ENCODE measurements around the gene FASN. TPM values are rescaled to one million over a fixed set of nuclear protein-coding genes. Genes with fewer than 3 reads are reported as not detected.

FASN gene
- total and polyA plus RNA-seq, 2 of the 13 experiments (the other 11 are each of a cell fraction or from before 2014, with no cell fraction given) = 51.7 to 101 TPM

- peak; percentile 29; the same call in 1 of the 2 replicates for TF ChIP-seq MNT (IDR thresholded peaks at IDR 0.05)
- peak; percentile 90 for TF ChIP-seq SKI (IDR thresholded peaks at IDR 0.05; ENCODE audit: partially characterized antibody)
- no peak for TF ChIP-seq ZNF282 (IDR thresholded peaks at IDR 0.05; ENCODE audit: partially characterized antibody)
- TF ChIP-seq CREB1 (IDR thresholded peaks at IDR 0.05) = peak; percentile 65; the same call in 1 of the 2 replicates
- no peak for TF ChIP-seq CREB1 (CRISPR knock-in tag; IDR thresholded peaks at IDR 0.05)
- TF ChIP-seq ZNF562 (CRISPR knock-in tag; IDR thresholded peaks at IDR 0.05; ENCODE audit: borderline replicate concordance) = peak; percentile 95; the same call in 1 of the 2 replicates
- no peak for TF ChIP-seq SOX6 (IDR thresholded peaks at IDR 0.05)
- 0 out of 2 replicates have a peak, but pooled peaks have one; percentile 43 for TF ChIP-seq SOX6 (CRISPR knock-in tag; IDR thresholded peaks at IDR 0.05)
- no peak for TF ChIP-seq HOMEZ (CRISPR knock-in tag; IDR thresholded peaks at IDR 0.05; ENCODE audit: low read depth)
- TF ChIP-seq SPEN (CRISPR knock-in tag; IDR thresholded peaks at IDR 0.05; ENCODE audit: low read depth) = peak; percentile 64
- TF ChIP-seq, protein P1, sequence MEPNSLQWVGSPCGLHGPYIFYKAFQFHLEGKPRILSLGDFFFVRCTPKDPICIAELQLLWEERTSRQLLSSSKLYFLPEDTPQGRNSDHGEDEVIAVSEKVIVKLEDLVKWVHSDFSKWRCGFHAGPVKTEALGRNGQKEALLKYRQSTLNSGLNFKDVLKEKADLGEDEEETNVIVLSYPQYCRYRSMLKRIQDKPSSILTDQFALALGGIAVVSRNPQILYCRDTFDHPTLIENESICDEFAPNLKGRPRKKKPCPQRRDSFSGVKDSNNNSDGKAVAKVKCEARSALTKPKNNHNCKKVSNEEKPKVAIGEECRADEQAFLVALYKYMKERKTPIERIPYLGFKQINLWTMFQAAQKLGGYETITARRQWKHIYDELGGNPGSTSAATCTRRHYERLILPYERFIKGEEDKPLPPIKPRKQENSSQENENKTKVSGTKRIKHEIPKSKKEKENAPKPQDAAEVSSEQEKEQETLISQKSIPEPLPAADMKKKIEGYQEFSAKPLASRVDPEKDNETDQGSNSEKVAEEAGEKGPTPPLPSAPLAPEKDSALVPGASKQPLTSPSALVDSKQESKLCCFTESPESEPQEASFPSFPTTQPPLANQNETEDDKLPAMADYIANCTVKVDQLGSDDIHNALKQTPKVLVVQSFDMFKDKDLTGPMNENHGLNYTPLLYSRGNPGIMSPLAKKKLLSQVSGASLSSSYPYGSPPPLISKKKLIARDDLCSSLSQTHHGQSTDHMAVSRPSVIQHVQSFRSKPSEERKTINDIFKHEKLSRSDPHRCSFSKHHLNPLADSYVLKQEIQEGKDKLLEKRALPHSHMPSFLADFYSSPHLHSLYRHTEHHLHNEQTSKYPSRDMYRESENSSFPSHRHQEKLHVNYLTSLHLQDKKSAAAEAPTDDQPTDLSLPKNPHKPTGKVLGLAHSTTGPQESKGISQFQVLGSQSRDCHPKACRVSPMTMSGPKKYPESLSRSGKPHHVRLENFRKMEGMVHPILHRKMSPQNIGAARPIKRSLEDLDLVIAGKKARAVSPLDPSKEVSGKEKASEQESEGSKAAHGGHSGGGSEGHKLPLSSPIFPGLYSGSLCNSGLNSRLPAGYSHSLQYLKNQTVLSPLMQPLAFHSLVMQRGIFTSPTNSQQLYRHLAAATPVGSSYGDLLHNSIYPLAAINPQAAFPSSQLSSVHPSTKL (CRISPR knock-in tag; IDR thresholded peaks at IDR 0.05) = 0 out of 2 replicates have a peak, but pooled peaks have one; percentile 5
- peak; percentile 69; the same call in 1 of the 2 replicates for TF ChIP-seq ZNF788 (CRISPR knock-in tag; IDR thresholded peaks at IDR 0.05; ENCODE audit: borderline replicate concordance)
- no peak; the same call in 1 of the 2 replicates for TF ChIP-seq ZNF569 (CRISPR knock-in tag; IDR thresholded peaks at IDR 0.05; ENCODE audit: borderline replicate concordance)
- TF ChIP-seq MXD4 (CRISPR knock-in tag; IDR thresholded peaks at IDR 0.05) = peak; percentile 52
- TF ChIP-seq ZNF230 (CRISPR knock-in tag; IDR thresholded peaks at IDR 0.05) = no peak
- TF ChIP-seq NR2F1 (CRISPR knock-in tag; IDR thresholded peaks at IDR 0.05) = no peak
- TF ChIP-seq POLR2A (IDR thresholded peaks at IDR 0.05; ENCODE audit: insufficient read depth in 1 of 2, low read depth in 2 of 2, low read length in 2 of 2) = peak in 1 of 2 experiments; percentile 96; a peak in 2 of 4 replicates
- peak; percentile 29; the same call in 1 of the 2 replicates for TF ChIP-seq STAG1 (CRISPR knock-in tag; IDR thresholded peaks at IDR 0.05)
- no peak for TF ChIP-seq FOXJ3 (CRISPR knock-in tag; IDR thresholded peaks at IDR 0.05; ENCODE audit: borderline replicate concordance)
- peak; percentile 97 for TF ChIP-seq ZNF674 (CRISPR knock-in tag; IDR thresholded peaks at IDR 0.05; ENCODE audit: low read depth)
- TF ChIP-seq, protein P2, sequence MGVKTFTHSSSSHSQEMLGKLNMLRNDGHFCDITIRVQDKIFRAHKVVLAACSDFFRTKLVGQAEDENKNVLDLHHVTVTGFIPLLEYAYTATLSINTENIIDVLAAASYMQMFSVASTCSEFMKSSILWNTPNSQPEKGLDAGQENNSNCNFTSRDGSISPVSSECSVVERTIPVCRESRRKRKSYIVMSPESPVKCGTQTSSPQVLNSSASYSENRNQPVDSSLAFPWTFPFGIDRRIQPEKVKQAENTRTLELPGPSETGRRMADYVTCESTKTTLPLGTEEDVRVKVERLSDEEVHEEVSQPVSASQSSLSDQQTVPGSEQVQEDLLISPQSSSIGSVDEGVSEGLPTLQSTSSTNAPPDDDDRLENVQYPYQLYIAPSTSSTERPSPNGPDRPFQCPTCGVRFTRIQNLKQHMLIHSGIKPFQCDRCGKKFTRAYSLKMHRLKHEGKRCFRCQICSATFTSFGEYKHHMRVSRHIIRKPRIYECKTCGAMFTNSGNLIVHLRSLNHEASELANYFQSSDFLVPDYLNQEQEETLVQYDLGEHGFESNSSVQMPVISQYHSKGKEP (CRISPR knock-in tag; IDR thresholded peaks at IDR 0.05) = no peak
- peak; percentile 86; the same call in 1 of the 2 replicates for TF ChIP-seq ZNF180 (CRISPR knock-in tag; IDR thresholded peaks at IDR 0.05; ENCODE audit: borderline replicate concordance, low read depth)
These were observed at the start of gene FASN (continued) for GRCh38 chr17:82098169-82098938.

Measured in HepG2 (cell line).